Measurements from ENCODE around the gene CDKL1.
"Not testable (repeated sequence)": the region's sequence is repeated elsewhere in the genome, so short reads cannot be mapped to it uniquely, and the experiment has no call there.

Gene CDKL1

DNA sequence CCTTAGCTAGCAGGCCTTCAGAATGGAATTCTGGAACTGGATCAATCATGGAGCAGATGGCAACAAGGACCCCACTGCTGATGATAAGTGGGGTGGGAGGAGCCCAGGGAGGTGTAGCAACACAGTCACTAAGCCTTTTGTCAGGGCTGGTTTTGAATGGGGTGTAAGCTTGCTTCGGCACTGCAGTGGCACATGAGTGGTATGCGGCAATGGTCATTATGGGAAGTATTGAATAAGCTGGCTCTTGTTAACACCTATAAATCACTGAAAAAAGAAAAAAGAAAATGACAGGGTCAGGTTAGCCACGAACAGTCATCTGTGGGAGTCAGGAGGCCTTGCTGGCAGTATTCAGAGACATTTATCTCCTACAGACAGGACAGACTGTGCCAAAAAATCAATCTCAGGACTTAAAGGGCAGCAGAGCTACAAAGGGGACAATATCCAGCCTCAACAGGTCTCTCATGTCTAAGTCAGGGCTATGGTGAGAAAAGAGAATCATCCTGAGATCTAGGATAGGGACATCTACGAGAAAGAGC lies 19.1 kb downstream of the CDKL1 start:
- no peak for DNase-seq (ENCODE audit: insufficient read length, low spot score)
- FAIRE-seq: no peak
- no peak for TF ChIP-seq POLR2A (IDR thresholded peaks at IDR 0.05; ENCODE audit: low read depth, low read length)

DNA sequence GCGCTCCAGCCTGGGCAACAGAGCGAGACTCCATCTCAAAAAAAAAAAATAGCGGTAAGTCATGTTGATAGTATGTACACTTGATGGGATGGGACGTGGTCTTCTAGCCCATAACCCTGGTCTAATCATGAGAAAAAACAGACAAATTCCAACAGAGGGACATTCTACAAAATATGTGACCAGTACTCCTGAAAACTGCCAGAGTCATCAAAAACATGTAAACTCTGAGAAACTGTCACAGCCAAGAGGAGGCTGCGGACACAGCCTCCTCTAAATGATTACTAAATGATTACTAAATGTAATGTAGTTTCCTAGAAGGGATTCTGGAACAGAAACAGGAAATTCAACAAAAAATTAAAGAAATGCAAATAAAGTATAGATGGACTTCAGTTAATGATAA lies 20.9 kb downstream of the CDKL1 start:
- DNase-seq (ENCODE audit: insufficient read length, low spot score) (no peak), FAIRE-seq (no peak)
- no peak for TF ChIP-seq POLR2A (IDR thresholded peaks at IDR 0.05; ENCODE audit: low read depth, low read length)

DNA sequence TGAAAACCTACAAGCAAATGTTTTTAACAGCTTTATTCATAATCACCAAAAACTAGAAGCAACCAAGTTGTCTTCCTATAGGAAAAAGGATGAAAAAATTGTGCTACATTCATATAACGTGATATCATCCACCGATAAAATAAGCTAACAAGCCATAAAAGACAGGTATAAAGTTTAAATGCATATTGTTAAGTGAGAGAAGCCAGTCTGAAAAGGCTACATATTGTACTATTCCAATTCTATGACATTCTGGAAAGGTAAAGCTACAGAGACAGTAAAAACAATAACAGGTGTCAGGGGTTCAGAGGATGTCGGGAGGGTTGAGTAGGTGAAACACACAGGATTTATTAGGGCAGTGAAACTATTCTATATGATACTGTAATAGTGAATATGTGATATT lies 22.7 kb downstream of the CDKL1 start:
- no peak for FAIRE-seq
- no peak for DNase-seq (ENCODE audit: insufficient read length, low spot score)
- no peak for TF ChIP-seq POLR2A (IDR thresholded peaks at IDR 0.05; ENCODE audit: low read depth, low read length)

DNA sequence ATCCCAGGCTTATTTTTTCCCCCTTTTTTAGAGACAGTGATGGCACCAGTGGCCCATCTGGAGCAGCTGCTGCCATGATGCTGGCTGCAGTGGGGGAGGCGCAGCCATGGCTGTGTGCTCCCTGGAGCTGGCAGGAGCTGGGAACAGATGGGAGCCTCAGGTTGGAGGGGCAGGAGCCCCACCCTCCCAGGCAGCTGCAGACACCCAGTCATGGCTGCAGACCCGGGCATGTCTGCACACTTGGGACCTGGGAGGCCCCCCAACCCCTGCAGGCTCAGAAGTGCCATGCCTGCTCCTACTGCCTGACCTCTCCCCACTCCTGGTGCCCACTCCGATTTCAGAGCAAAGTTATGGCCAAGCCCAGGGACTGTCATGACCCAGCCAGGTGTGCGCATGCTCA lies 25.1 kb downstream of the CDKL1 start:
- no peak for FAIRE-seq
- no peak for DNase-seq (ENCODE audit: insufficient read length, low spot score)
- TF ChIP-seq POLR2A (IDR thresholded peaks at IDR 0.05; ENCODE audit: low read depth, low read length): no peak

DNA sequence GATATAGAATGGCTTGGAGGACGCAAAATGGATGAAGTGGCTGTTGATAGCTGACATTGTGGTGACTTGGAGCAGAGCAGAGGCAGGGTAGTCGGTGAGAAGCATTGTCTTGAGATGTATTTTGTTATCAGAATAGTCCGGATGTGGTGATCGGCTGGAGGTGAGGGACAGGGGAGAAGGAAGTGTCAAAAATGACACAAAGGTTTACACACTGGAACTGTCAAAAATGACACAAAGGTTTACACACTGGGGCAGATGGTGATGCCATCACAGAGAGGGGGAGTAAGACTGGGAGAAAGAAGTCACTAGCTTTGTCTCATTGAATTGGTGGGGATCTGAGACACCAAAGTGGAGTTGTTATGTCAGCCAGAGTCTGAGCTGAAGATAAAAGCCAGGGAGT lies 30.1 kb downstream of the CDKL1 start:
- no peak for FAIRE-seq
- no peak for DNase-seq (ENCODE audit: insufficient read length, low spot score)
- TF ChIP-seq POLR2A (IDR thresholded peaks at IDR 0.05; ENCODE audit: low read depth, low read length): no peak

DNA sequence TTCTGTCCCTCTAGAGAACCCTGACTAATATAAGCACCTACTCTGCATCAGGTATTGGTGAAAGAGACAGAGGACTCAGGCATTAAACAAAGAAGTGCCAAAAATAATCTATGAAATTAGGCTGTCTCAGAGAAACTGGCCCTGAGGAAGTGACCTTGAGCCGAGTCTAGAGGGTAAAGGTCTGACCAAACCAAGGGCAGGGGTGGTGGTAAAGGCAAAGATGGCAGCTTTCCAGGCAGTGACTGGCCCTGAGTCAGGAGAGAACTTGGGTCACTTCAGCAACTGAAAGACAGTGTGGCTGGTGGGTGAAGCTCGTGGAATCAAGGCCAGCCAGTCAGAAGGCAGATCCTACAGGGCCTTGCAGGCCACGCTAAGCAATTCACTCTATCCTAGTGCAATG lies 30.6 kb downstream of the CDKL1 start:
- FAIRE-seq: no peak
- TF ChIP-seq POLR2A (IDR thresholded peaks at IDR 0.05; ENCODE audit: low read depth, low read length): no peak
- DNase-seq (ENCODE audit: insufficient read length, low spot score): no peak

DNA sequence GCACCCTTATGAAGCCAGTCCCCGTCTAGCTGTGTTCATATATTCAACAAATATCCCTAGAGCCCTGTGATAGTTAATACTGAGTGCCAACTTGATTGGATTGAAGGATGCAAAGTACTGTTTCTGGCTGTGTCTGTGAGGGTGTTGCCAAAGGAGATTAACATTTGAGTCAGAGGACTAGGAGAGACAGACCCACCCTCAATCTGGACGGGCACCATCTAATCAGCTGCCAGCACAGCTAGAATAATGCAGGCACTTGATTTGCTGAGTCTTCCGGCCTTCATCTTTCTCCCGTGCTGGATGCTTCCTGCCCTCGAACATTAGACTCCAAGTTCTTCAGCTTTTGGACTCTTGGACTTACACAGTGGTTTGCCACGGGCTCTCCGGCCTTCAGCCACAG lies 31.1 kb downstream of the CDKL1 start:
- FAIRE-seq; DNase-seq (ENCODE audit: insufficient read length, low spot score): not testable (repeated sequence)

DNA sequence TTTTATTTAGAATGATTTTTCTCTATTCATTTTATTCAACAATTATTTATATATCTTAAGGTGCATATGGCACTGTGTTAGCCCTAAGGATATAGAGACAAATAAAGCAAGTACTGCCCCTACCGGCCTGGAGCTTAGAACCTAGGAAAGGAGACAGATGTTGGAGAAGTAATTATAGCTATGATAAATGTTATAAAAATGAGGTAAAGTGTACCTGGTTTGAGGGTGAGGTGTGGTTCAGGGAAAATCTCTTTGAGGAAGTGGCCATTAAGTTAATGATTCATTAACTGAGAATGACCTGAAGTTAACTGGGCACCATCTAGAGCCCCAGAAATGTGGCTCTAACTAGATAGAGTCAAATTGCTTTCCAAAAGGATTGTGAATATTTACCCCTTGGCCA lies 31.9 kb downstream of the CDKL1 start:
- no peak for TF ChIP-seq POLR2A (IDR thresholded peaks at IDR 0.05; ENCODE audit: low read depth, low read length)
- FAIRE-seq: no peak
- DNase-seq (ENCODE audit: insufficient read length, low spot score): no peak

DNA sequence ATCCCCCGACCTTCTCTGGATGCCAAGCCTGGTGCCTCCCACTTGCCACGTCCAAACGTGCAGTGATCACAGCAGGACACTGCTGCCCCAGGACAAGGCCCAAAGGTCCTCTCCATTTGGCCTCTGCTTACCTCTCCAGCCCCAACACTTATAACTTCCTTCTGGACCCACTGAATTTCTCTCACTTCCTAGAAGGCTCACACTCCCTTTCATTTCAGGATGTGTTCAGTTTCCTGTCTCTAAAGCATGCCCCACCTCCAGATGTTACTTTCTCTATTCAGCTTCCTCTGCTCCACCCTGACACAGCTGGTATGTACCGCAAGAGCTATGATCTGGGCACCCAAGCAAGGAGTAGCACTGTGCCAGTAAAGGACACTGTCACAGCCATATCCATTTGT lies 33.0 kb downstream of the CDKL1 start:
- FAIRE-seq: peak; percentile 65
- no peak for DNase-seq (ENCODE audit: insufficient read length, low spot score)
- no peak for TF ChIP-seq POLR2A (IDR thresholded peaks at IDR 0.05; ENCODE audit: low read depth, low read length)

DNA sequence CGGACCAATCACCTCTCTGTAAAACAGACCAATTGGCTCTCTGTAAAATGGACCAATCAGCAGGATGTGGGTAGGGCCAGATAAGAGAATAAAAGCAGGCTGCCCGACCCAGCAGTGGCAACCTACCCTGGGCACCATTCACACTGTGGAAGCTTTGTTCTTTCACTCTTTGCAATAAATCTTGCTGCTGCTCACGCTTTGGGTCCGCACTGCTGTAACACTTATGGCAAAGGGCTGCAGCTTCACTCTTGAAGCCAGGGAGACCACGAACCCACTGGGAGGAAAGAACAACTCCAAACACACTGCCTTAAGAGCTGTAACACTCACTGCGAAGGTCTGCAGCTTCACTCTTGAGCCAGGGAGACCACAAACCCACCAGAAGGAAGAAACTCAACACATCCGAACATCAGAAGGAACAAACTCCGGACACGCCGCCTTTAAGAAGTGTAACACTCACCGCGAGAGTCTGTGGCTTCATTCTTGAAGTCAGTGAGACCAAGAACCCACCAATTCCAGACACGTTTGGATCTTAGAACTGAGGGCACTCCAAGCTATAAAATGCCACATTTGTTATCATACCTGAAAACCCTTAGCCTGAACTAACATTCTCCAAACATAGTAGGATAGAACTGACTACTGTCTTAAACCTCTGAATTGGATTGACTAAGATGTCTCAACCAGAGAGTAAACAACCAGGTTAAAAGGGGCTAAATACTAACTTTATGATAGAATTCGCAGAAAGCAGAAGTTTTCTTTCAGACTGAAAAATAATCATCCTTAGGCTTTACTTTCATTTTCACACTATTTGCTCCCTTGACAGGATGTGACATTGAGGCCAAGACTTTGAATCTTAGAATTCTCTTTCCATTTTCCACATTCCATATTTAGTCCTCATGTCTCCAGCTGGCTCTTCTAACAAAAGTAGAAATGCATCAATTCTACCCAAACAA lies 33.6 kb downstream of the CDKL1 start:
- no peak for TF ChIP-seq POLR2A (IDR thresholded peaks at IDR 0.05; ENCODE audit: low read depth, low read length)
- FAIRE-seq (no peak), DNase-seq (ENCODE audit: insufficient read length, low spot score) (no peak)

DNA sequence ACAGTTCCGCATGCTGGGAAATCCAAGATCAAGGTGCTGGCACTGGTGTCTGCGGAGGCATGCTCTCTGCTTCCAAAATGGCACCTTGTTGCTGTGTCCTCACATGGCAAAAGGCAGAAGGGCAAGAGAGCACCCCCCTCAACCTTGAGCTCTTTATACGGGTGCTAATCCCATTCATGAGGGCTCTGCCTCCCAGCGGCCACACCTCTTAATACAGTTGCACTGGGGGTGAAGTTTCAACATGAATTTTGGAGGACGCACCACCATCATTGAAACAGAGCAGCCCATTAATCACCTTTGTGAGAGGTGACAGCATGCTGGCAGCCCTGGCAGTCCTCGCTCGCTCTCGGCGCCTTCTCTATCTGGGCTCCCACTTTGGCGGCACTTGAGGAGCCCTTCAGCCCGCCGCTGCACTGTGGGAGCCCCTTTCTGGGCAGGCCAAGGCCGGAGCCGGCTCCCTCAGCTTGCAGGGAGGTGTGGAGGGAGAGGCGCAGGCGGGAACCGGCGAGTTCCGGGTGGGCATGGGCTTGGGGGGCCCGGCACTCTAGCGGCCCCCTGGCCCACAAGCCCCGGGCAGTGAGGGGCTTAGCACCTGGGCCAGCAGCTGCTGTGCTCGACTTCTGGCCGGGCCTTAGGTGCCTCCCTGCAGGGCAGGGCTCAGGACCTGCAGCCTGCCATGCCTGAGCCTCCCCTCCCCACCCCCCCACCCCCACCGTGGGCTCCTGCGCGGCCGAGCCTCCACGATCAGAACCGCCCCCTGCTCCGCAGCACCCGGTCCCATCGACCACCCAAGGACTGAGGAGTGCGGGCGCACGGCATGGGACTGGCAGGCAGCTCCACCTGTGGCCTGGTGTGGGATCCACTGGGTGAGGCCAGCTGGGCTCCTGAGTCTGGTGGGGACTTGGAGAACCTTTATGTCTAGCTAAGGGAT lies 34.9 kb downstream of the CDKL1 start:
- DNase-seq (ENCODE audit: insufficient read length, low spot score); FAIRE-seq: not testable (repeated sequence)

DNA sequence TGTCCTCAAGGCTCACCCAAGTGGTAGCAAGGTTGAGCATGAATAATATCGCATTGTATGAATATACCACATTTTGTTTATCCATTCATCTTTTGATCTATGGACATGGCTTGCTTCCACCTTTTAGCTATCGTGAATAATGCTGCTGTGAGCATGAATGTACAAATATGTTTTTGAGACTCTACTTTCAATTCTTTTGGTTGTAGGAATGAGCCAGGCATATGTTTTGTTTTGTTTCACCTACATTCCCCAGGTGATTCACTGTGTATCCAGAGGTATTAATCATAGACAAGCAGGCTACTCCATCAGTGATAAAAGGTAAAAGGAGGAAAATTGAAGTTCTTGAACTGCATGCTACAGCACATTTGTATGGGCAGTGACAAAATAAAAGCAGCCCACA lies 35.8 kb downstream of the CDKL1 start:
- TF ChIP-seq POLR2A (IDR thresholded peaks at IDR 0.05; ENCODE audit: low read depth, low read length): no peak
- DNase-seq (ENCODE audit: insufficient read length, low spot score) (no peak), FAIRE-seq (no peak)

DNA sequence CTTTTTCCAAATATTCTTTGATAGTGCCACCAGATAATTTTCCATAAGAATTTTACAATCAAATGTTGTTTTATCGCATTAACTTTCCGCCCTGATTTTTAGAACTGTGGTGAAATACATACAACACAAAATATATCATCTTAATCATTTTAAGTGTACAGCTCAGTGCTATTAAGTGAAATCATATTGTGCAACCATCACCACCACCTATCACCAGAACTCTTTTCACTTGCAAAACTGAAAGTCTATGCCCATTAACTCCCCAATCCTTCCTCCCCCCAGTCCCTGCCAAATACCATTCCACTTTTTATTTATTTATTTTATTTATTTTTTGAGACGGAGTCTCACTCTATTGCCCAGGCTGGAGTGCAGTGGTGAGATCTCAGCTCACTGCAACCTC lies 36.6 kb downstream of the CDKL1 start:
- DNase-seq (ENCODE audit: insufficient read length, low spot score): no peak
- no peak for TF ChIP-seq POLR2A (IDR thresholded peaks at IDR 0.05; ENCODE audit: low read depth, low read length)
- FAIRE-seq: no peak

DNA sequence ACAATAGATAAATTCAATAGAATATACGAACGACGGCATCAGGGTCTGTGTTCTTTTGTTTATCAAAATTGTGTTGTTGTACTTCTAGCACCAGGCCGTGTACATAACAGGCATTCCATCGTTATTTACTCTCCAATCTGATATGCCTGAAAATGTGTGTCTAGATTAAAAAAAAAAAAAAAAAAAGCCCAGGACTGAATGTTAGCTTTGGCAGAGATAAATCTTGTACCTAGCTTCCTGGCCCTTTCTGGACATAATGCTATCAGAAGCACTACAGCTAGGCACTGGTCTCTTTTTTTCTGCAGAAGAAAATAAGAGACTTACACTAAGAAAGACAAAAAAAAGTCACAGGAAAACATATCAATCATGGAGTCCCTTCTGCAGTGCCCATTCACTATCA lies 37.0 kb downstream of the CDKL1 start:
- no peak for FAIRE-seq
- TF ChIP-seq POLR2A (IDR thresholded peaks at IDR 0.05; ENCODE audit: low read depth, low read length): no peak
- no peak for DNase-seq (ENCODE audit: insufficient read length, low spot score)

Measured in H54 (cell line).